Erythroblast (primary cell): ENCODE measurements around the gene ERC2.

Source experiments
- GATA1 ChIP-seq: IDR thresholded peaks from 2 replicates; pipeline ENCODE4 v1.6.1; 2011; ENCODE audit warnings: low read depth, mild to moderate bottlenecking, control low read depth, low read length, moderate library complexity
- POLR2A ChIP-seq: IDR thresholded peaks from 2 replicates; pipeline ENCODE4 v1.6.1; 2011; ENCODE audit warnings: mild to moderate bottlenecking, low read length

DNA sequence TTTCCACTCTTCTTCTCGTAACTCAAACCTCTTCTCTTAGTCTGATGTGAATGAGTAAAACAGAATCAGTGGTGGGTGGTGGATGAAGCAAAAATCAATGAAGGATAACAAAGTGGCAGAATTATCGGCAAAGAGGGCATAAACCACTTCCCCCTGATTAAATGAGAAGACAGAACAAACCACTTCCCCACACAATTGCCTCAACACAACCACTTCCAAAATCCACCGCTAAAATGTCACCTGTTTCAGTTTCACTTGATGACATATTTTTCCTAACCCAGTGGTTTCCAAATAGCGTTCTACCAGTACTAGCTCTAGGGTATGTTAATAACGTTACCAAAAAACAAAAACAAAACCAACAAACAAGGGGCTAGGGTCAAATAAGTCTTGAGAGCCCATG is 502.5 kb downstream of the ERC2 start:
- TF ChIP-seq POLR2A (no peak), GATA1 (no peak)
